ENCODE results near the gene GRM4.

DNA sequence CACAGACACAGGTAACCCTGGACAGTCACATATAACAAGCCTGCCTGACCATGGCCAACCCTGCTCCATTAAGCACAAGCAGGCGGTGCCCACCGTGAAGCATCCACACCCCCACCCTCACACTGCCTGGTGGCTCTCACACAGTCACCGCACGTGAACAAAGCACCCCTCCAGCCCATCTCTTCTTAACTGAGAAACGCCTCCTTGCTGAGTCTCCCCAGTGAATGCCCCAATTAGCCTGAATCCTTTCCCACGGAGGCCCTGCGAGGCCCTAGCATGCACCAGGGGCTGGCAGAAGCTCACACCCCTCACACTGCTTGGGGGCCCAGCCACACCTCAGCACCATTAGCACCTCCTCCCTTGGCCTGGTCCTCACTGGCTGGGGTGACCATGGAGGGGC lies 72.3 kb downstream of the GRM4 start:
- TF ChIP-seq POLR2A (IDR thresholded peaks at IDR 0.05): no peak
- TF ChIP-seq, protein P1, sequence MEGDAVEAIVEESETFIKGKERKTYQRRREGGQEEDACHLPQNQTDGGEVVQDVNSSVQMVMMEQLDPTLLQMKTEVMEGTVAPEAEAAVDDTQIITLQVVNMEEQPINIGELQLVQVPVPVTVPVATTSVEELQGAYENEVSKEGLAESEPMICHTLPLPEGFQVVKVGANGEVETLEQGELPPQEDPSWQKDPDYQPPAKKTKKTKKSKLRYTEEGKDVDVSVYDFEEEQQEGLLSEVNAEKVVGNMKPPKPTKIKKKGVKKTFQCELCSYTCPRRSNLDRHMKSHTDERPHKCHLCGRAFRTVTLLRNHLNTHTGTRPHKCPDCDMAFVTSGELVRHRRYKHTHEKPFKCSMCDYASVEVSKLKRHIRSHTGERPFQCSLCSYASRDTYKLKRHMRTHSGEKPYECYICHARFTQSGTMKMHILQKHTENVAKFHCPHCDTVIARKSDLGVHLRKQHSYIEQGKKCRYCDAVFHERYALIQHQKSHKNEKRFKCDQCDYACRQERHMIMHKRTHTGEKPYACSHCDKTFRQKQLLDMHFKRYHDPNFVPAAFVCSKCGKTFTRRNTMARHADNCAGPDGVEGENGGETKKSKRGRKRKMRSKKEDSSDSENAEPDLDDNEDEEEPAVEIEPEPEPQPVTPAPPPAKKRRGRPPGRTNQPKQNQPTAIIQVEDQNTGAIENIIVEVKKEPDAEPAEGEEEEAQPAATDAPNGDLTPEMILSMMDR (IDR thresholded peaks at IDR 0.05): no peak
